SK-N-MC (cell line): ENCODE results near the gene ZNF474.

Experiments
- DNase-seq: peaks from one replicate; pipeline ENCODE4 v3.0.0-alpha.2; 2011; ENCODE audit warnings: low read depth, low spot score
- H3K27ac ChIP-seq: fragments of 200-600 bp; sonication (generic); 2 replicates; pipeline ENCODE4 v1.5.1; 2016; ENCODE audit warnings: mixed run types
- H3K36me3 ChIP-seq: fragments of 200-600 bp; sonication (generic); 2 replicates; pipeline ENCODE4 v1.6.1; 2017; ENCODE audit warnings: antibody characterized with exemption, low read length, mixed read lengths; ENCODE audit not compliant: insufficient read depth
- H3K4me3 ChIP-seq: fragments of 200-600 bp; sonication (generic); 2 replicates; pipeline ENCODE4 v1.5.1; 2016
- H3K9ac ChIP-seq: fragments of 200-600 bp; sonication (generic); 2 replicates; pipeline ENCODE4 v1.8.0; 2017; ENCODE audit warnings: mixed run types, mixed read lengths; ENCODE audit not compliant: insufficient read length
- H3K9me3 ChIP-seq: fragments of 200-600 bp; sonication (generic); 2 replicates; pipeline ENCODE4 v1.6.1; 2017; ENCODE audit warnings: low read depth, mild to moderate bottlenecking, antibody characterized with exemption, low read length, moderate library complexity, mixed read lengths
- EZH2 ChIP-seq: fragments of 200-600 bp; sonication (generic); IDR thresholded peaks from one replicate; pipeline ENCODE4 v1.6.1; 2017; ENCODE audit warnings: antibody characterized with exemption
- FOXP2 ChIP-seq: optimal IDR thresholded peaks from 2 replicates; pipeline ENCODE3; 2011; ENCODE audit warnings: mild to moderate bottlenecking, moderate library complexity; ENCODE audit not compliant: insufficient read depth; ENCODE audit errors: extremely low read length, control extremely low read depth
- POLR2AphosphoS5 ChIP-seq: IDR thresholded peaks from 2 replicates; pipeline ENCODE4 v1.6.1; 2012; ENCODE audit warnings: mild to moderate bottlenecking, low read depth, low read length, borderline replicate concordance

ZNF474 gene

GRCh38 chr5:122183788-122184170, 54.4 kb downstream of the ZNF474 start:
- DNase-seq, result no peak
- Histone ChIP-seq H3K36me3 (no peaks in the 10 kb centered on the region), H3K9ac (no peak overlapping the region), H3K9me3 (no peaks in the 10 kb centered on the region), H3K27ac (no peak overlapping the region), H3K4me3 (no peak overlapping the region)
- no peak for TF ChIP-seq POLR2AphosphoS5
- no peak for TF ChIP-seq EZH2
- no peak for TF ChIP-seq FOXP2

- no peaks in the 10 kb centered on the region for H3K9me3 ChIP-seq
- TF ChIP-seq FOXP2 (no peak), EZH2 (no peak), POLR2AphosphoS5 (no peak)
- H3K27ac ChIP-seq, result no peak overlapping the region
- H3K4me3 ChIP-seq, result no peak overlapping the region
- no peak for DNase-seq
- H3K36me3 ChIP-seq, result no peaks in the 10 kb centered on the region
- no peak overlapping the region for H3K9ac ChIP-seq
These were observed 55.4 kb downstream of the ZNF474 start for GRCh38 chr5:122184676-122185255.

- Histone ChIP-seq H3K27ac (no peak overlapping the region), H3K9me3 (no peaks in the 10 kb centered on the region), H3K9ac (no peak overlapping the region), H3K36me3 (no peaks in the 10 kb centered on the region), H3K4me3 (no peak overlapping the region)
- TF ChIP-seq EZH2 (no peak), POLR2AphosphoS5 (no peak), FOXP2 (no peak)
- no peak for DNase-seq
These were observed 58.1 kb downstream of the ZNF474 start for GRCh38 chr5:122187426-122187825.

- TF ChIP-seq EZH2, result no peak
- H3K9ac ChIP-seq, result no peak overlapping the region
- no peak overlapping the region for H3K4me3 ChIP-seq
- no peaks in the 10 kb centered on the region for H3K9me3 ChIP-seq
- no peaks in the 10 kb centered on the region for H3K36me3 ChIP-seq
- DNase-seq, result no peak
- H3K27ac ChIP-seq, result no peak overlapping the region
These were observed 60.8 kb downstream of the ZNF474 start for GRCh38 chr5:122190156-122190555.

- Histone ChIP-seq H3K9me3 (no peaks in the 10 kb centered on the region), H3K9ac (no peak overlapping the region), H3K36me3 (no peaks in the 10 kb centered on the region), H3K27ac (no peak overlapping the region), H3K4me3 (no peak overlapping the region)
- TF ChIP-seq POLR2AphosphoS5 (no peak), EZH2 (no peak), FOXP2 (no peak)
- DNase-seq, result peak; percentile 58
These were observed 63.5 kb downstream of the ZNF474 start for GRCh38 chr5:122192497-122193496.

- no peak overlapping the region for H3K4me3 ChIP-seq
- H3K36me3 ChIP-seq, result no peaks in the 10 kb centered on the region
- TF ChIP-seq POLR2AphosphoS5, result no peak
- TF ChIP-seq EZH2, result no peak
- no peak for TF ChIP-seq FOXP2
- no peaks in the 10 kb centered on the region for H3K9me3 ChIP-seq
- H3K27ac ChIP-seq, result no peak overlapping the region
- no peak overlapping the region for H3K9ac ChIP-seq
- peak; percentile 16 for DNase-seq
These were observed 66.6 kb downstream of the ZNF474 start for GRCh38 chr5:122195802-122196394.

- Histone ChIP-seq H3K9me3 (no peaks in the 10 kb centered on the region), H3K4me3 (no peak overlapping the region), H3K36me3 (no peaks in the 10 kb centered on the region), H3K27ac (no peak overlapping the region), H3K9ac (no peak overlapping the region)
- TF ChIP-seq FOXP2, result no peak
- no peak for DNase-seq
These were observed 69.8 kb downstream of the ZNF474 start for GRCh38 chr5:122199146-122199545.

- Histone ChIP-seq H3K9ac (no peak overlapping the region), H3K36me3 (no peaks in the 10 kb centered on the region), H3K27ac (no peak overlapping the region), H3K9me3 (no peaks in the 10 kb centered on the region), H3K4me3 (no peak overlapping the region)
- no peak for DNase-seq
- TF ChIP-seq POLR2AphosphoS5 (no peak), FOXP2 (no peak), EZH2 (no peak)
These were observed 71.1 kb downstream of the ZNF474 start for GRCh38 chr5:122200450-122200849.
